Fibroblast of mammary gland (primary cell): ENCODE measurements around the gene BCAS3.

Source experiments
- DNase-seq: peaks from one replicate; pipeline ENCODE4 v3.0.0-alpha.2; 2010; ENCODE audit warnings: low read depth
- H3K4me3 ChIP-seq: 2 replicates; pipeline ENCODE4 v1.5.1; 2011; ENCODE audit warnings: low read depth, mild to moderate bottlenecking, low read length, moderate library complexity; ENCODE audit not compliant: control insufficient read depth
- TF ChIP-seq, protein P1 (sequence below): conservative IDR thresholded peaks from 2 replicates; pipeline ENCODE4 v1.5.1; 2011; ENCODE audit warnings: low read depth, low read length, inconsistent platforms; ENCODE audit not compliant: control insufficient read depth, insufficient read depth

BCAS3 gene

DNA sequence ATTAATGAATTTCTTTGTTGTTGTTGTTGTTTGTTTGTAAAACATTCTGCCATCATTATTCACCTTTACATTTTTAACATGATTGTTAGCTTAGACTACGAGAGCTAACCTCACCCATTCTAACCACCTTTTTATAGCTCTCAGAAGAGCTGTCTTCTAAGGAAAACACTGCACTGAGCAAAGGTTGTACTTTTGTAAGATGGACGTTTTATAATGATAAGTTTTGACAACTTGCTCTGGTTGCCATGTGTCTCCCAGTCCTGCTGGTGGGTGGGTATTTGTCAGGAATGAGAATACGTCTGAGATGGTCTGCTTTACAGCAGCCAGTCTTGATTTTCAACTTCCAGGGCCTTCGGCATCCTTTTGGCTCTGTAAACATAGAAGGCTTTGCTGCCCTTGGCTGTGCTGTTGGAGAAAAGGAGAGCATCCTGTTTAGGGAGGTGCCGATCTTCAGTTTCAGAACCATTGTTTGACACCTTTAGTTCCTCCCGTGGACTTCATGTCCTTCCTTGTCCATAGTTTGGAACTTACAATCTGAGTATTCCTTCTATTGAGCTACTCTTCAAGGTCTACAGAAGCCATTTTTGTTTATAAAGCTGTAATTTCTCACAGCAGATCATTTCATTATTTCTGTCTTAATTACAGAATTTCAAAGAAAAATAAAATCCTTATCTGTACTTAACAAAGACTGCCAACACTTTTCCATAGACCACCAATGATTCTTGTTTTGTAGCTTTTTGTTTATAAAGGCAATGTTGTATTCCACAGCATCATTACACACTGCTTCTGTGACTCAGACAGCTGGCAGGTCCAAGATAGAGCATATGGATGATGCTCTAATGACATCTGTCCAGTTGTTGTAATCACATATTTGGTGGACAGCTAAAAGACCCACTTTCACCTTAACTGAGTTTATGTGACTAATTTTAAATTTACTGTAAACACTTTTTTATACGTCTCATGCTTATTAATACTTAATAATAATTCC is 451.9 kb downstream of the BCAS3 start:
- TF ChIP-seq, protein P1, sequence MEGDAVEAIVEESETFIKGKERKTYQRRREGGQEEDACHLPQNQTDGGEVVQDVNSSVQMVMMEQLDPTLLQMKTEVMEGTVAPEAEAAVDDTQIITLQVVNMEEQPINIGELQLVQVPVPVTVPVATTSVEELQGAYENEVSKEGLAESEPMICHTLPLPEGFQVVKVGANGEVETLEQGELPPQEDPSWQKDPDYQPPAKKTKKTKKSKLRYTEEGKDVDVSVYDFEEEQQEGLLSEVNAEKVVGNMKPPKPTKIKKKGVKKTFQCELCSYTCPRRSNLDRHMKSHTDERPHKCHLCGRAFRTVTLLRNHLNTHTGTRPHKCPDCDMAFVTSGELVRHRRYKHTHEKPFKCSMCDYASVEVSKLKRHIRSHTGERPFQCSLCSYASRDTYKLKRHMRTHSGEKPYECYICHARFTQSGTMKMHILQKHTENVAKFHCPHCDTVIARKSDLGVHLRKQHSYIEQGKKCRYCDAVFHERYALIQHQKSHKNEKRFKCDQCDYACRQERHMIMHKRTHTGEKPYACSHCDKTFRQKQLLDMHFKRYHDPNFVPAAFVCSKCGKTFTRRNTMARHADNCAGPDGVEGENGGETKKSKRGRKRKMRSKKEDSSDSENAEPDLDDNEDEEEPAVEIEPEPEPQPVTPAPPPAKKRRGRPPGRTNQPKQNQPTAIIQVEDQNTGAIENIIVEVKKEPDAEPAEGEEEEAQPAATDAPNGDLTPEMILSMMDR = no peak
- no peak overlapping the region for H3K4me3 ChIP-seq
- peak; percentile 72 for DNase-seq

DNA sequence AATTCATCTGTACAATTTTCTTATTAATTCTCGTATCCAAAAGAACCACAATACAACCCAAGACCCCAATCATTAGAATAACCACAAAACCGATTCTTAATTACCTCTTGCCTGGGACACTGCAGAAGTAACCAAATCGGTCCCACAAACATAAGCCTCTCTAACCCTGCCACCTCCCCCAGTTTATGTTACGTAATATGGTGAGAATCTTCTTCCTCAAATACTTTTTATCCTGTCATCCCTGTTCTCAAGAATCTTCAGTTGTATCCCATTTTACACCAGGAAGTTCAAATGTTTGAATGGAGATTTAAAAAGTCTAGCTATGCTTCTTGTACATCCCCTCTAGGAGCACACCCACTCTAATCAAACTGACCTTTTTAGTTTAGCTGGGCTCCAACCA is 452.7 kb downstream of the BCAS3 start:
- TF ChIP-seq, protein P1 = no peak
- no peak overlapping the region for H3K4me3 ChIP-seq
- DNase-seq = no peak

DNA sequence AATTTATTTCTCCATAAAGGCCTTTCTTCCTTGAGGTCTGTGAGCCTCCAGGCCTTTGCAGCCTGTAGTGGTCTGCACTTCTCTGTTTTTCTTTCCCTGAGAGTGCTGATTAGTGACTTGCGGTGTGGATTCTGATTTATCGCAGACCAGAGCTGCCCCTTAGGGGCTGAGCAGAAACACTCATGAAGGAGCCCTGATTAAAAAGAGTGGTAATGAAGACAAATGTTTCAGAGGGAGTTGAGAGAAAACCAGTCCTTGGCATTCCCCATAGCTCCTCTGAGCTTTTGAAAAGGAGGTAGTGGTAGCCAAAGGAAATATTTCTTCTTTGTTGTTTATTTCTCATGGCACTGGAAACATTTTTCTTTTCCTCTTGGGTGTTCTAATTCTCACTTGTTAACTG is 453.9 kb downstream of the BCAS3 start:
- TF ChIP-seq, protein P1 = no peak
- DNase-seq = no peak
- no peak overlapping the region for H3K4me3 ChIP-seq

DNA sequence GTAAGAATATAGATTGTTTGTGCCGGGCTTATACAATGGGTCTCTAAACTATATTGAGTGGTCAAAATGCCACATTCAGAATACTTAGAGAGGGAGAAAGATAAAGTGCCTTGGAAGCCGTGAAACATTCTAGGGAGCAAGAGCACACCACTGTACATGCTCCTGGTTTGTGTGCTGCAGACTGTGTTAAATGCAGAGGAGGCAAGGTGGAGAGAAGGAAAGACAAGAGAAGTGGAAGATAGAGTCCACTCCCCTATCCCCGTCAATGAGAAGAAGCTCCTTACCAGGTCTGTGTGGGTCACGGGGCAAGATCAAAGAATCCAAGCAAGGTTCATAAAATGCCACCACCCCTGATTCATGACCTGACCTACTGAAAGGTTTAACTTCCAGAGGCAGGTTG is 454.9 kb downstream of the BCAS3 start:
- H3K4me3 ChIP-seq = no peak overlapping the region
- no peak for DNase-seq
- TF ChIP-seq, protein P1 = no peak

DNA sequence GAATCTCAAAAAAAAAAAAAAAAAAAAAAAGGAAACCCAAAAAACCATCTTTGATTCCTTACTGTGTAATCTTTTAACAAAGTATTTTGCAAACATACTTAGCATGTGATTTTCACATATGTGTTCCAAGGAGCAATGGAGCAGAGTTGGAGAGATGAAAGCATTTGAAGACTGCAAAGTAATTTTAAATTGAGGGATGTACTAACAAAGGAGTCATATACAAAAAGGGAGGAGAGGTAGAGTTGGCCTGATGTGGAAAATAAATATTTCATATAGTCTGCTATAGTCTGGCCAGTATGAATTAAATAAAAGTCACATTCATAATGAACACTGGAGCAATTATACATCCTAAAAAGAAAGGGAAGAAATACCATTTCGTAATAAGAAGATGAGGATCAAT is 456.2 kb downstream of the BCAS3 start:
- H3K4me3 ChIP-seq = no peak overlapping the region
- TF ChIP-seq, protein P1 = no peak
- no peak for DNase-seq

DNA sequence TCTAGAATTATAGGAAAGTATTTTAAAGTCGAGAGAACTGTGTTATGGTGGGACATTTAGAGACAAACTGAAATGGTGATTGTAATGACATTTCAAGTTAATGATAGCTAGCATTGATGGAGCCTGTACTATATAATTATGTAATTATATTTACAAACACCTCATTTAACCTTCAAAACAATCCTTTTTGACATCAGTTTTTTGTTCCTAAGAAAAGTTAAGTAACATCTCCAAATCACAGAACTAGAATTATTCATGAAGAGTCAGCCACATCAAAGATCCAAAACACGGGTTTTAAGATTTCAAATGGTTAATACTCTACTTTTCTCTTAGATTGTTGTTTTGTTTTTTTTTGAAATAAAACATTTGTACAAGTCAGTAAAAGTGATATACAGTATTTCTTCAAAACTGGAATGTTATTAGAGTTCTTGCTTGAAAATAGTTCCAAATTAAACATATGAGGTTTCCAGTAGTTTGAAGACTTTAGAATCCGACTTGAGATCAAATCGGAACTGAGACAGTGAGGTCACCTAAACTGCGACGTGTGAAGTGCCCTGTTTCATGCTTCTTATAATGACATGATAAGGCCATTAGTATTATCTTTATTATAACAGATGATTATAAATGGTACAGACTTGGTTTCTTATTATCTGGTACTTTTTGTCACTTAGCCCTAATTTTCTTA is 457.0 kb downstream of the BCAS3 start:
- TF ChIP-seq, protein P1 = no peak
- DNase-seq = no peak
- no peak overlapping the region for H3K4me3 ChIP-seq
